Activated naive CD8-positive, alpha-beta T cell treated with anti-CD3 and anti-CD28 coated beads, Interleukin-2, amount 10 ng/mL, durations not matched to agents 7 days and 5 days (primary cell): ENCODE data around the gene NCKIPSD. TPM values are rescaled to one million over a fixed set of nuclear protein-coding genes. Genes with fewer than 3 reads are reported as not detected.

ENCODE experiments used
- ATAC-seq: fragments of 150-1000 bp; cut with Tn5 transposase; one replicate; pipeline ENCODE4 v1.10.0; 2021; ENCODE audit warnings: low read depth, moderate library complexity
- POLR2A ChIA-PET: fragments of 350-600 bp; sonication (Branson Sonifier 250); formaldehyde crosslinking; loops from one replicate; lab custom pipeline; 2021; ENCODE audit warnings: antibody characterized with exemption; lab: Charles Lee
- DNase-seq: peaks from one replicate; pipeline ENCODE4 v3.0.0; 2021
- H3K27ac Mint-ChIP-seq: one replicate; pipeline ENCODE4 v1.8.0; 2022; ENCODE audit warnings: mild to moderate bottlenecking, mixed read lengths
- H3K27me3 Mint-ChIP-seq: one replicate; pipeline ENCODE4 v1.8.0; 2022; ENCODE audit warnings: mild to moderate bottlenecking, moderate library complexity, mixed read lengths
- H3K36me3 Mint-ChIP-seq: one replicate; pipeline ENCODE4 v1.8.0; 2021; ENCODE audit warnings: mild to moderate bottlenecking, mixed read lengths
- H3K4me1 Mint-ChIP-seq: one replicate; pipeline ENCODE4 v1.8.0; 2021; ENCODE audit warnings: mixed read lengths
- H3K4me3 Mint-ChIP-seq: one replicate; pipeline ENCODE4 v1.8.0; 2022; ENCODE audit warnings: mild to moderate bottlenecking, moderate library complexity, mixed read lengths
- H3K9me3 Mint-ChIP-seq: one replicate; pipeline ENCODE4 v1.8.0; 2021; ENCODE audit warnings: mixed read lengths
- total RNA-seq, 2 experiments: library from RNA; stranded (reverse); gene quantifications; one replicate each; pipeline ENCODE4 v1.2.3, GENCODE V29; 2021

The NCKIPSD gene
- total RNA-seq, 2 experiments from 2014 or later: 46.9 to 48.7 TPM

DNA sequence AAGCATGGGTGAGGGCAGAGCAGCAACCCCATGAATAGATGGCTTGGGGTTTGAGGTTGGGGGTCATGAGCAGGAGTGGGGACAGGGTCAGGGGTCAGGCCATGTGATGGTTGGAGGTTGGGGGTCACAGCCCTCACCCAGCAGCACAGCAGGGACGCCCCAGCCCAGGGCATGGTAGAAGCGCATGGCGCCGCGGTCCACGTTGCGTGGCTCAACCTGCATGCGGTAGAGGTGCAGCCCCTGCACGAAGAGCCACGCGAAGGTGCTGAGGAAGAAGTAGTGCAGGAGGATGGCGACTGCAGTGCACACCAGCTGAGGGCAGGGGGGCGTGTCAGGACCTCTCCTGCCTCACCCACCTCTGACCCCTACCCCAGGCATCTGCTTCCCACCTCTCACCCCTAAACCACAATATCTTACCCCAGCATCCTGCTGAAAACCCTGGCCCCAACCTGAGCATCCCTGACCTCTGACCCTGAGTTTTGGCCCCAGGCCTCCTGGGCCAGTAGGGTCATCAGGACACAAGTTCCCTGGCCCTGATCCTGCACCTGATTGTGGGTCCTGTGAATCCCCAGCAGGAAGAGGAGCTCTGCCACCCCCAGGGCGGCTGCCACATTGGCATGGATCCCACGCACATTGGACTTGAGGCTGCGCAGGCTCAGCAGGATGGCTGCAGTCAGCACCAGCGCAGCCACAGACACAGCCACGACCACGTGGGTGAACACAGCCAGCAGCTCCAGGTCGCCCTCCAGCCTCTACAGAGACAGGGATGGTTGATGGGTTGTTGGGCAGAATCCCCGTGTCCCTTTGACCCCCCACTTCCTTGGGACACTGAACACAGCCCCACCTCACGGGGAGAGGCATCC lies 40.6 kb downstream of the NCKIPSD start:
- no peak for ATAC-seq

GRCh38 chr3:48642605-48643004 lies 43.1 kb downstream of the NCKIPSD start:
- Mint-ChIP-seq H3K27ac (no peak overlapping the region), H3K27me3 (no peaks in the 10 kb centered on the region), H3K4me1 (no peaks in the 10 kb centered on the region), H3K36me3 (peaks cover 2% of the 10 kb centered on the region), H3K9me3 (no peaks in the 10 kb centered on the region), H3K4me3 (no peak overlapping the region)
- POLR2A ChIA-PET: no interaction called here
- no peak for ATAC-seq
- DNase-seq: no peak

More for the DNA sequence above, 40.6 kb downstream of the NCKIPSD start:
- Mint-ChIP-seq H3K9me3 (no peaks in the 10 kb centered on the region), H3K4me3 (no peak overlapping the region), H3K27me3 (no peaks in the 10 kb centered on the region), H3K36me3 (peaks cover 2% of the 10 kb centered on the region), H3K4me1 (no peaks in the 10 kb centered on the region), H3K27ac (no peak overlapping the region)
- POLR2A ChIA-PET: no interaction called here
- DNase-seq: no peak

DNA sequence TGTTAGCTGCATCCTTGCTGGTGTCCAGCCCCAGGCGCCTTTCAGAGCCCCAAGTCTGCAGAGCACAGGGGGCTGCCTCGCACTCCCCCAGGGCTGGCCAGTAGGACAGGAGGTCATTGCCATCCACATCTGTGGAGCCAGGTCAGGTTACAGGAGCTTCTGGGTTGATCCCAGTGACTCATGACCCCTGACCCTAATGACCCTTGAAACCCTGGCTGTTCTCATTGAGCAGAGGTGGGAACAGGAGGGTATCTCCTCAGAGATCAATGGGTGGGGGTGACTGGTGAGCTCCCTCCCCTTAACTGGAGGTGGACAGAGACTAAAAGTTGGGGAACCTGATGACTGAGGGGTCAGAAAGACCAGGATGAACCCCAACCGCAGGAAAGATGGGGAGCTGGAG lies 44.3 kb downstream of the NCKIPSD start:
- Mint-ChIP-seq H3K9me3 (no peaks in the 10 kb centered on the region), H3K27me3 (no peaks in the 10 kb centered on the region), H3K4me3 (no peak overlapping the region), H3K27ac (no peak overlapping the region), H3K4me1 (no peaks in the 10 kb centered on the region), H3K36me3 (peaks cover 2% of the 10 kb centered on the region)
- no peak for ATAC-seq
- POLR2A ChIA-PET: interaction anchor here (0.6 kb wide), 1 partner anchor 27 kb away, joined by 5 read pairs; no protein-coding TSS in a partner anchor
- DNase-seq: no peak

DNA sequence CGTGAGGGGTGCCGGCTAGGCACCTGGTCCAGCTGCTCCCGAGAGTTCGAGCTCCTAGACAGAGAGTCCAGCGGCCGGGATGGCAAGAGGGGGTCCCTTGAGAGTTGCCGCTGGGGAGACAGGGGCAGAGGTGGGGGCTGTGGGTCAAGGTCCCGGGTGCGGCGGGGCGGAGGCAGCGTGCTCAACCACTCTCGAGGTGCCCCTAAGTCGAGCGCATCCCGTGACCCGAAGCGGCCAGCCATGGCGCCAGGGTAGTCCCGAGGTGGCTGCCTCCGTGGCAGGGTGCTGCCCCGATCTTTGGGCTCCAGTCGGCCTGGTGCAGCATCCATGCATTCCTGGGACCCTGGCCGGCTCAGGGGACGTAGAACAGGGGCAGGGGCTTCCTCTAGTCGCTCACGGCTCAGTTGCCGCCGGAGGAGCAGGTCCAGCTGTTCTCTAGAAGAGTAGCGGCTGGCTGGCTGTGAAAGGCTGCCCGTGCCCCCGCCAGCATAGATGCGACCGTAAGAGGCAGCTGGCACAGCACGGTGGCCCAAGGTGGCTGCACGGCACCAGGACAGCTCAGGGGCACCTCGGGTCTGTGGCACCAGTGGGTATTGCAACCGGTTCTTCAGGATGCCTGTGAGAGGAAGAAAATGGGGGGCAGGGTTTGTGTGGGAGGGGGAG lies 45.6 kb downstream of the NCKIPSD start:
- no peak for DNase-seq
- no peak overlapping the region for H3K27ac Mint-ChIP-seq
- H3K9me3 Mint-ChIP-seq: no peaks in the 10 kb centered on the region
- no peaks in the 10 kb centered on the region for H3K27me3 Mint-ChIP-seq
- no peak overlapping the region for H3K4me3 Mint-ChIP-seq
- POLR2A ChIA-PET: no interaction called here
- H3K4me1 Mint-ChIP-seq: peaks cover 5% of the 10 kb centered on the region
- peaks cover 2% of the 10 kb centered on the region for H3K36me3 Mint-ChIP-seq
- no peak for ATAC-seq

DNA sequence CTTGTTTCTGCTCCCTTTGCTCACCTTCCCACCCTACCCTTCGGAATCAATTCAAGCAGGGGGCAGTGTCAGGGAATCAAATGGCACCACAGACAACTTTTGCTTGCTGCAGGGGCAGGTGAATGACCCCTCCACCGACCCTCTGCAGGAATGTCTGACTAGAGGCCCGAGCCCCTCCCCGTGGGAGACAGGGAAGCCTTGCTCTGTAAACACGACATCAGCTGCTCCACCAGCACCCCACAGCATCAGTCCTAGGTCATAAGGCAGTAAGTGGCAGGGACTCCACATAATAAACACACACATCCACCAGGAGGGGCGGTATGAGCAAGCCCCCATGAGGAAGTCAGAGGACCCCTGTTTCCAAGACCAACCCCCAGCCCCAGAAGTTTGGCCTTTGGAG lies 48.4 kb downstream of the NCKIPSD start:
- Mint-ChIP-seq H3K36me3 (peaks cover 3% of the 10 kb centered on the region), H3K4me3 (no peak overlapping the region), H3K27ac (no peak overlapping the region)

GRCh38 chr3:48636149-48636655 lies 49.5 kb downstream of the NCKIPSD start:
- Mint-ChIP-seq H3K36me3 (peaks cover 7% of the 10 kb centered on the region), H3K9me3 (no peaks in the 10 kb centered on the region), H3K27me3 (no peaks in the 10 kb centered on the region), H3K4me1 (peaks cover 13% of the 10 kb centered on the region), H3K4me3 (peak overlapping the region; percentile 90), H3K27ac (peak overlapping the region; percentile 89)
- no peak for DNase-seq
- POLR2A ChIA-PET: interaction anchor here (0.8 to 2.1 kb wide), 9 partner anchors 11 to 81 kb away, joined by 3 to 10 read pairs (median 3); partner anchors contain the start of gene NCKIPSD
- ATAC-seq: no peak

More for the DNA sequence above, 48.4 kb downstream of the NCKIPSD start:
- POLR2A ChIA-PET: no interaction called here
- DNase-seq (no peak), ATAC-seq (no peak)
- no peaks in the 10 kb centered on the region for H3K27me3 Mint-ChIP-seq
- peaks cover 12% of the 10 kb centered on the region for H3K4me1 Mint-ChIP-seq
- H3K9me3 Mint-ChIP-seq: no peaks in the 10 kb centered on the region

GRCh38 chr3:48635222-48636021 lies 50.3 kb downstream of the NCKIPSD start, which contains the start of gene SLC26A6:
Gene SLC26A6, minus strand, starts transcription at chr3:48635461. Its CDS starts 68 bp downstream, at chr3:48635393.
- Mint-ChIP-seq H3K36me3 (peaks cover 7% of the 10 kb centered on the region), H3K4me3 (peak within 1 kb of the TSS; percentile 90), H3K9me3 (no peaks in the 10 kb centered on the region), H3K27ac (peak within 1 kb of the TSS; percentile 89), H3K27me3 (no peaks in the 10 kb centered on the region), H3K4me1 (peaks cover 13% of the 10 kb centered on the region)
- POLR2A ChIA-PET: interaction anchor here (0.5 to 2.1 kb wide), 12 partner anchors 10 to 480 kb away, joined by 3 to 10 read pairs (median 3); partner anchors contain the start of gene NCKIPSD
- ATAC-seq (peak; percentile 95), DNase-seq (peak; percentile 97)

DNA sequence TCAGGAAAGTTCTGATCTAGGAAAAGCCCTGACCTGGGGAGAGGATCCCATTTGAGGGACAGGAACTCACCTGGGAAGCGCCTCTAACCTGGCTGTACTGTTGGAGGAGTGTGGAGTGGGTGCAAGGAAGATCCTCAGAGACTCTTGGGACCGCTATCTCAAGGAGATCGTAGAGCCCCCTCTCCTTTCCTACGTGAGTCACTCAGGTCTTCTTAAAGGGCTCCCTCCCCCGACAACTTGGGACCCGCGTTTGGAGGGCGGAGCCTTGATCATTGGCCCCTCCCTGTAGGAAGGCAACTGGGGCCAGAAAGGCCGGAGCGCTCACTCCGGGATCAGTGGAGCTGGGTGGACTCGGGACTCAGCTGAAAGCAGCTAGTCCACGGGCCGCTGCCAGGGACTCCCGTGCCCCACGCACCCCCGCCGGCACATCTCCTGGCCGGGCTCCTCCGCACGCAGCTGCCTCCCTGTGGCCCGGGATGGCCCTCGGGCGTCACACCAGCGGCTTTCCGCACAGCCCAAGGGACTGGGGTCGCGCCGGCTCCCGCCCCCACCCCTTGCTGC lies 51.0 kb downstream of the NCKIPSD start:
- H3K4me1 Mint-ChIP-seq: peaks cover 13% of the 10 kb centered on the region
- ATAC-seq (peak; percentile 12), DNase-seq (peak; percentile 66)
- H3K27me3 Mint-ChIP-seq: no peaks in the 10 kb centered on the region
- POLR2A ChIA-PET: interaction anchor here (0.5 to 2.1 kb wide), 10 partner anchors 11 to 232 kb away, joined by 3 to 10 read pairs (median 4); partner anchors contain the start of genes IP6K2 and TMEM89
- H3K4me3 Mint-ChIP-seq: peak overlapping the region; percentile 90
- peak overlapping the region; percentile 25 for H3K27ac Mint-ChIP-seq
- H3K36me3 Mint-ChIP-seq: peaks cover 10% of the 10 kb centered on the region
- no peaks in the 10 kb centered on the region for H3K9me3 Mint-ChIP-seq

- no peak overlapping the region for H3K27ac Mint-ChIP-seq
- no peaks in the 10 kb centered on the region for H3K27me3 Mint-ChIP-seq
- peaks cover 13% of the 10 kb centered on the region for H3K4me1 Mint-ChIP-seq
- no peak overlapping the region for H3K4me3 Mint-ChIP-seq
- ATAC-seq: no peak
- H3K9me3 Mint-ChIP-seq: no peaks in the 10 kb centered on the region
- POLR2A ChIA-PET: interaction anchor here (0.5 to 1.0 kb wide), 2 partner anchors 52 to 1251 kb away, joined by 3 to 4 read pairs; partner anchors contain the start of gene NCKIPSD
- DNase-seq: no peak
- peaks cover 15% of the 10 kb centered on the region for H3K36me3 Mint-ChIP-seq
Observed at GRCh38 chr3:48633743-48634142, 52.0 kb downstream of the NCKIPSD start.

DNA sequence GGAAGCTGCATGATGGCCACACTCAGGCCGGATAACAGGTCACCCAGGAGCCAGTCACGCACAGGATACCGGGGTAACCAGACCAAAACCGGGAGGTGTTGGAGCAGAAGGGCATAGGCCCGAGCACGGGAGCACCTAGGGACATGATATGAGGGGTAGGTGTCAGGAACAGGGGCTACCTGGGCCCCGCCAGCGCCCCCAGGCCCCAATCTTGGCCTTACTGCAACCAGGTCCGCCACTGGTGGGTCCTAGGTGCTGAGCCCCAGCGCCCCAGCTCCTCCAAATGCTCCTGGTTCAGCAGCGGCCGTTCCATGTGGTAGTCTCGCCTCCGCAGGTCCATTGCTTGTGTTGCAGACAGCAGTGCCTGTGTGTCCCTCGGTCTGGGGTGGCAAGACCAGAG lies 52.5 kb downstream of the NCKIPSD start:
- no peak for DNase-seq
- no peak for ATAC-seq
- Mint-ChIP-seq H3K9me3 (no peaks in the 10 kb centered on the region), H3K4me3 (no peak overlapping the region), H3K4me1 (peaks cover 13% of the 10 kb centered on the region), H3K27me3 (no peaks in the 10 kb centered on the region), H3K27ac (no peak overlapping the region), H3K36me3 (peaks cover 15% of the 10 kb centered on the region)
- POLR2A ChIA-PET: interaction anchor here (1.0 kb wide), 1 partner anchor 53 kb away, joined by 3 read pairs; the partner anchor contains the start of gene NCKIPSD

- no peak overlapping the region for H3K4me3 Mint-ChIP-seq
- POLR2A ChIA-PET: no interaction called here
- ATAC-seq: no peak
- peaks cover 15% of the 10 kb centered on the region for H3K4me1 Mint-ChIP-seq
- no peak for DNase-seq
- H3K9me3 Mint-ChIP-seq: no peaks in the 10 kb centered on the region
- H3K36me3 Mint-ChIP-seq: peaks cover 22% of the 10 kb centered on the region
- no peaks in the 10 kb centered on the region for H3K27me3 Mint-ChIP-seq
- H3K27ac Mint-ChIP-seq: no peak overlapping the region
Observed at GRCh38 chr3:48631516-48632448, 53.9 kb downstream of the NCKIPSD start.
